ENCODE data around the gene DNAJA1.

Gene DNAJA1

DNA sequence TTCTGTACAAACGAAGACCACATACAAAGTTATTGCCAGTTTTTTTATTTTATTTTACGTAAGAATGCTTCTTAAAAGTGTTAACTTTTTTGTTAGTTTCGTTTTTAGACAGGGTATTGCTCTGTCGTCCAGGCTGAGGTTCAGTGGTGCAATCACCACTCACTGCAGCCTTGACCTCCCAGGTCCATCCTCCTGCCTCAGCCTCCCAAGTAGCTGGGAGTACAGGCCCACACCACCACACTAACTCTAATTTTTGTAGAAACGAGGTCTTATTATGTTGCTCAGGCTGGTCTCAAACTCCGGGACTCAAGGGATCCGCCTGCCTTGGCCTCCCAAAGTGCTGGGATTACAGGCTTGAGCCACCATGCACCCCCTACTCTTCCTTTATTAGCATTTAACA lies 2.3 kb upstream of the DNAJA1 start:
- no peak overlapping the region for H3K27ac ChIP-seq (ENCODE audit: low read depth, low read length)
- no peak overlapping the region for H4K8ac ChIP-seq (ENCODE audit: low read depth, low read length)
- no peak overlapping the region for H3K4me3 ChIP-seq (ENCODE audit: low read length)
- H2BK5ac ChIP-seq (ENCODE audit: low read length): no peak overlapping the region
- H3K79me1 ChIP-seq (ENCODE audit: low read length): peaks cover 11% of the 10 kb centered on the region
- H3K4me1 ChIP-seq (ENCODE audit: control insufficient read depth, low read depth, low read length): no peaks in the 10 kb centered on the region
- H3K9ac ChIP-seq (ENCODE audit: low read length): no peak overlapping the region
- no peak overlapping the region for H4K5ac ChIP-seq (ENCODE audit: low read length)
- H3K18ac ChIP-seq (ENCODE audit: low read length): no peak overlapping the region
- H3K4ac ChIP-seq (ENCODE audit: low read depth, low read length): no peak overlapping the region
- no peak overlapping the region for H2BK15ac ChIP-seq (replicated peaks; ENCODE audit: low read depth)
- peaks cover 48% of the 10 kb centered on the region for H3K79me2 ChIP-seq (ENCODE audit: control insufficient read depth, insufficient read depth, low read length)
- WGBS (ENCODE audit: extremely low coverage, insufficient coverage, low lambda C conversion rate): no CpG with 5 or more reads among the region's 7 CpGs
- no peaks in the 10 kb centered on the region for H3K27me3 ChIP-seq (ENCODE audit: insufficient read depth, low read length, poor library complexity)
- H2AK5ac ChIP-seq (ENCODE audit: low read length): no peak overlapping the region
- H2BK120ac ChIP-seq (ENCODE audit: low read depth, low read length): no peak overlapping the region
- H3K56ac ChIP-seq (ENCODE audit: low read length): peak overlapping the region; percentile 15
- no peak overlapping the region for H3K23ac ChIP-seq (ENCODE audit: low read length)
- no peak overlapping the region for H3K4me2 ChIP-seq (ENCODE audit: low read length)
- no peak for DNase-seq
- peaks cover 3% of the 10 kb centered on the region for H3K36me3 ChIP-seq (ENCODE audit: control insufficient read depth, insufficient read depth, low read length)

DNA sequence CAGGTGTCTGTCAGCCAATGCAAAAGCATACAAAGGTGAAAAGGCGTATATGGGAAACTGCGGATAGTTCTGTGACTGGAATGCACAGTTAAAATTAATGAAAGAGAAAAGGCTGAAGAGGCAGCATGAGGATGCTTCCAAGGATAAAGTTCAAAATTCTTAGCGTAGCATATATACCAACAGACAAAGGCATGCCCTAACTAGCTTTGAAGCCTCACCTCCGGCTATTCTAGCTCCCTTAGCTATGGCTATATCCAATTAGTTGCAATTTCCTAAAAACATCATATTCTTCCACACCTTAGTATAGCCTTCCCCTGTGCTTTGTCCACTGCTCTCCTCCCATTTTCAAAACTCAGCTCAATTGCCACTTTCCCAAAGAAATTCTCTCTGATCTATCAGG lies 1.4 kb upstream of the DNAJA1 start:
- no CpG with 5 or more reads among the region's 4 CpGs for WGBS (ENCODE audit: extremely low coverage, insufficient coverage, low lambda C conversion rate)
- Histone ChIP-seq H2BK5ac (ENCODE audit: low read length) (no peak overlapping the region), H3K27ac (ENCODE audit: low read depth, low read length) (no peak overlapping the region), H4K8ac (ENCODE audit: low read depth, low read length) (no peak overlapping the region), H3K4ac (ENCODE audit: low read depth, low read length) (no peak overlapping the region), H3K56ac (ENCODE audit: low read length) (peak overlapping the region; percentile 96), H3K79me1 (ENCODE audit: low read length) (peaks cover 11% of the 10 kb centered on the region), H4K5ac (ENCODE audit: low read length) (no peak overlapping the region), H3K4me2 (ENCODE audit: low read length) (peak overlapping the region; percentile 95), H3K9ac (ENCODE audit: low read length) (peak overlapping the region; percentile 98), H2BK15ac (replicated peaks; ENCODE audit: low read depth) (no peak overlapping the region), H3K79me2 (ENCODE audit: control insufficient read depth, insufficient read depth, low read length) (peaks cover 57% of the 10 kb centered on the region), H2AK5ac (ENCODE audit: low read length) (no peak overlapping the region), H3K4me1 (ENCODE audit: control insufficient read depth, low read depth, low read length) (no peaks in the 10 kb centered on the region), H3K23ac (ENCODE audit: low read length) (no peak overlapping the region), H3K4me3 (ENCODE audit: low read length) (no peak overlapping the region), H3K18ac (ENCODE audit: low read length) (no peak overlapping the region), H2BK120ac (ENCODE audit: low read depth, low read length) (no peak overlapping the region), H3K27me3 (ENCODE audit: insufficient read depth, low read length, poor library complexity) (no peaks in the 10 kb centered on the region), H3K36me3 (ENCODE audit: control insufficient read depth, insufficient read depth, low read length) (peaks cover 3% of the 10 kb centered on the region)
- no peak for DNase-seq

DNA sequence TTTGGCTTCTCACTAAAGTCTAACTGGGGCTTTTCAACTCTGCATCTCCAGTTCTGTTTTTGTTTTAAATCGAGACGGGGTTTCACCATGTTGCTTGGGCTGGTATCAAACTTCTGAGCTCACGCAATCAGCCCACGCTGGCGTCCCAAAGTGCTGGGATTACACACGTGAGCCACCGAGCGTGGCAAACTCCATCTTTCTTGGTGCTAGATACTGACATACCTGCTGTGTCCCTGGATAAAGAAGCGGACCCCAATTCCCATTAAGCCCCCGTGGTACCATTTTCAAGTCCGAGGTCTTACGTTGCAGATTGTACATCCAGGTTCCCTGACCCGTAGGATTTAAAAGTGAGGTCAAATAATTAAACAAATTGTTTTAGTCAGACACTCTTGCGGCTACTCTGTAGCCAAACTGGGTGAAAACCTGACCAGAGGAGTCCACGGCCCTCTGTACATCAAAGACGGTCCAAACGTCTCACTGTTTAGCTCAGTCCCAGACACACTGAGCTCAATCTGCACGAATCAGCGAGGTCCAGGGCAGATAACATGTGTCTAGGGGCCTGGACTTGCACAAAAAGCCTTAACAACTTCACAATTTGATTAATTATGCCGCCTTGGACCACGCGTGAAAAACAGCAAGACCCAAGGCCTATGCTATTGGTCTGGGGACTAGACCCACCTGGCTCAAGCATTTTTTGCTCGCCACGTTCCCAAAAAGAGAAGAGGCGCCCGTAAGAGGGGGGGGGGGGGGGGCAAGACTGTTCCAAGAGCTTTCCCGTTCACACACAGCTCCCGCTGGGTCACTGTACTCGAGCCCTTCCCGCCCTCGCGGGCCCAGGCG lies 727 bp upstream of the DNAJA1 start:
- peak overlapping the region; percentile 93 for H3K4ac ChIP-seq (ENCODE audit: low read depth, low read length)
- peak overlapping the region; percentile 86 for H2AK5ac ChIP-seq (ENCODE audit: low read length)
- peak overlapping the region; percentile 70 for H3K27ac ChIP-seq (ENCODE audit: low read depth, low read length)
- H3K23ac ChIP-seq (ENCODE audit: low read length): peak overlapping the region; percentile 54
- peak overlapping the region; percentile 95 for H3K4me2 ChIP-seq (ENCODE audit: low read length)
- H2BK5ac ChIP-seq (ENCODE audit: low read length): no peak overlapping the region
- H3K56ac ChIP-seq (ENCODE audit: low read length): peak overlapping the region; percentile 96
- H3K9ac ChIP-seq (ENCODE audit: low read length): peak overlapping the region; percentile 98
- peak overlapping the region; percentile 57 for H4K8ac ChIP-seq (ENCODE audit: low read depth, low read length)
- H3K4me3 ChIP-seq (ENCODE audit: low read length): peak overlapping the region; percentile 74
- DNase-seq: peak; percentile 11
- peak overlapping the region; percentile 82 for H3K18ac ChIP-seq (ENCODE audit: low read length)
- peak overlapping the region; percentile 5 for H4K5ac ChIP-seq (ENCODE audit: low read length)
- WGBS (ENCODE audit: extremely low coverage, insufficient coverage, low lambda C conversion rate): no CpG with 5 or more reads among the region's 33 CpGs
- no peak overlapping the region for H2BK15ac ChIP-seq (replicated peaks; ENCODE audit: low read depth)
- peaks cover 3% of the 10 kb centered on the region for H3K36me3 ChIP-seq (ENCODE audit: control insufficient read depth, insufficient read depth, low read length)
- H3K4me1 ChIP-seq (ENCODE audit: control insufficient read depth, low read depth, low read length): no peaks in the 10 kb centered on the region
- no peaks in the 10 kb centered on the region for H3K27me3 ChIP-seq (ENCODE audit: insufficient read depth, low read length, poor library complexity)
- peak overlapping the region; percentile 62 for H2BK120ac ChIP-seq (ENCODE audit: low read depth, low read length)
- H3K79me2 ChIP-seq (ENCODE audit: control insufficient read depth, insufficient read depth, low read length): peaks cover 64% of the 10 kb centered on the region
- peaks cover 13% of the 10 kb centered on the region for H3K79me1 ChIP-seq (ENCODE audit: low read length)

DNA sequence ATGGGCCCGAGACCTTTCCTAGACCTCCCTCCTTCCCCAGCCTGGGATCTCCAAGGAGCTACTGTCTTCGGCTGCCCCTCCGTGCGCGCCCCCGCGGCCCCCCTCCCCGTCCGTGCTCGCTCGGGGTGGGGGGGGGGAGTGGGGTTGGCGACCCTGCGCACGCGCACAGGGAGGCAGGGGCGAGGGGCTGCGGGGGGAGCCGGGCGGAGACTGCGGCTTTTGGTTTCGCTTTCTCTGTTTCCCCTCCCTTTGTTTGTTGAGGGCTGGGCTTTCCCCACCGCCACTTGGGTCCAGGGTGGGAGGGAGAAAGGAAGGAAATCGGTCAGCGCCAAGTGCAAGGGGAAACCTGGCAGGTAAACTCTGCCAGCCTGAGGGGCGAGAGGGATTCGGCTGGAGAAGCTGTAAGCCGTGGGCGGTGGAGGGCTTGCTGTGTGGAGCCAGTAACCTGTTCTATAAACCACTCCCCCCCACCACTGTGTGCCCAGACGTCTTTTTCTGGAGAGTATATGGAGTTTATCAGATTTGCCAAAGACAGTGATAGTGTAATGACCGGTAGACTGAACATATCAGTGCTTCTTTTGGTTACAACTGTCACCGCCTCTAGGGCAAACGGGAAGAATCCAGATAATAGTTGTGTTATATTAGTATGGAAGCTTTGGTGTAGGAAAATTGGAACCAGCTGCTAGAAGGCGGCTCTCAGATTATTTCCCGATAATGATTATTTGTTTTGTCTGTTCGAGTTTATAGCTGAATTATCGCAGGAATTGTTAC lies 684 bp downstream of the DNAJA1 start:
- Histone ChIP-seq H3K79me2 (ENCODE audit: control insufficient read depth, insufficient read depth, low read length) (peaks cover 72% of the 10 kb centered on the region), H2BK15ac (replicated peaks; ENCODE audit: low read depth) (no peak overlapping the region), H4K5ac (ENCODE audit: low read length) (no peak overlapping the region), H3K36me3 (ENCODE audit: control insufficient read depth, insufficient read depth, low read length) (peaks cover 4% of the 10 kb centered on the region), H4K8ac (ENCODE audit: low read depth, low read length) (no peak overlapping the region), H3K4me1 (ENCODE audit: control insufficient read depth, low read depth, low read length) (no peaks in the 10 kb centered on the region), H3K4ac (ENCODE audit: low read depth, low read length) (peak overlapping the region; percentile 90), H3K27ac (ENCODE audit: low read depth, low read length) (peak overlapping the region; percentile 97), H3K23ac (ENCODE audit: low read length) (peak overlapping the region; percentile 91), H2AK5ac (ENCODE audit: low read length) (peak overlapping the region; percentile 32), H3K79me1 (ENCODE audit: low read length) (peaks cover 12% of the 10 kb centered on the region), H3K9ac (ENCODE audit: low read length) (peak overlapping the region; percentile 99), H3K27me3 (ENCODE audit: insufficient read depth, low read length, poor library complexity) (no peaks in the 10 kb centered on the region), H2BK120ac (ENCODE audit: low read depth, low read length) (peak overlapping the region; percentile 93), H3K4me2 (ENCODE audit: low read length) (peak overlapping the region; percentile 28), H2BK5ac (ENCODE audit: low read length) (peak overlapping the region; percentile 92), H3K56ac (ENCODE audit: low read length) (peak overlapping the region; percentile 100), H3K18ac (ENCODE audit: low read length) (peak overlapping the region; percentile 98), H3K4me3 (ENCODE audit: low read length) (peak overlapping the region; percentile 98)
- DNase-seq: peak; percentile 84
- WGBS (ENCODE audit: extremely low coverage, insufficient coverage, low lambda C conversion rate): no CpG with 5 or more reads among the region's 36 CpGs

DNA sequence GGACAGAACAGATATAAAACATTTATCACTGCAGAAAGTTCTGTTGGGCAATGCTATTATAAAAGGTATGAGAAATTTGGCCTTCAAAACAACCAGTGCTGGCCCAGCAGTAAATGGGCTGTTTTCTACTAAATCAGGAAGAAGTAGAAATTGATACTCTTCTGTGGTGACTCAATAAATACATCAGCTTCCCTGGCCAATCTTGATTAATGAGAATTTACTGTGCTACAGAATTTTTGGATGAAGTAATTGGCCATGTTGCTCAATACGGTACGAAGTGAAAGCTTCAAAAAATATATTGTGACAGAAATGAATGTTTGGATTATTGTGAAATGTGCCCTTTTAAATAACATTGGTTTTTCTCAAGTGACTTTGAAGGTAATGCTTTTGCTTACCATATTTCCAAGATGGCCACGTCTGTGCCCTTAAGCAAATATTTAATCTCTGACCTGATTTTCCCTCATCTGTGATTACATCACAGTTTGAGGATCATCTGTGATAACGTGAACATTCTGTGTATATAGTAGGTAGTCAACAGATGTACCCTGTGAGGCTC lies 4.2 kb downstream of the DNAJA1 start:
- Histone ChIP-seq H3K36me3 (ENCODE audit: control insufficient read depth, insufficient read depth, low read length) (peaks cover 10% of the 10 kb centered on the region), H2BK15ac (replicated peaks; ENCODE audit: low read depth) (no peak overlapping the region), H3K79me2 (ENCODE audit: control insufficient read depth, insufficient read depth, low read length) (peaks cover 65% of the 10 kb centered on the region), H3K18ac (ENCODE audit: low read length) (no peak overlapping the region), H4K5ac (ENCODE audit: low read length) (no peak overlapping the region), H3K9ac (ENCODE audit: low read length) (no peak overlapping the region), H2BK5ac (ENCODE audit: low read length) (no peak overlapping the region), H3K27ac (ENCODE audit: low read depth, low read length) (no peak overlapping the region), H2AK5ac (ENCODE audit: low read length) (no peak overlapping the region), H4K8ac (ENCODE audit: low read depth, low read length) (no peak overlapping the region), H3K79me1 (ENCODE audit: low read length) (peaks cover 10% of the 10 kb centered on the region), H3K4me1 (ENCODE audit: control insufficient read depth, low read depth, low read length) (no peaks in the 10 kb centered on the region), H2BK120ac (ENCODE audit: low read depth, low read length) (no peak overlapping the region), H3K4me3 (ENCODE audit: low read length) (no peak overlapping the region), H3K23ac (ENCODE audit: low read length) (no peak overlapping the region), H3K4me2 (ENCODE audit: low read length) (no peak overlapping the region), H3K27me3 (ENCODE audit: insufficient read depth, low read length, poor library complexity) (no peaks in the 10 kb centered on the region), H3K4ac (ENCODE audit: low read depth, low read length) (no peak overlapping the region), H3K56ac (ENCODE audit: low read length) (no peak overlapping the region)
- no peak for DNase-seq
- no CpG with 5 or more reads among the region's 4 CpGs for WGBS (ENCODE audit: extremely low coverage, insufficient coverage, low lambda C conversion rate)
